B cell (primary cell): Measurements from ENCODE around the gene ISLR. TPM values are rescaled to one million over a fixed set of nuclear protein-coding genes. Genes with fewer than 3 reads are reported as not detected.

Experiments used
- ATAC-seq: fragments of 200-7000 bp; cut with Tn5 transposase; one replicate; pipeline ENCODE4 v1.10.0; 2021; ENCODE audit warnings: low read depth, mild to moderate bottlenecking, moderate number of reproducible peaks, moderate library complexity
- CTCF ChIA-PET: fragments of 350-600 bp; sonication (Branson Sonifier 250); formaldehyde crosslinking; loops from one replicate; lab custom pipeline; 2021; ENCODE audit warnings: antibody characterized with exemption, inconsistent platforms; lab: Charles Lee
- POLR2A ChIA-PET: fragments of 350-600 bp; sonication (Branson Sonifier 250); formaldehyde crosslinking; loops from one replicate; lab custom pipeline; 2021; ENCODE audit warnings: antibody characterized with exemption; lab: Charles Lee
- DNase-seq: peaks from one replicate; pipeline ENCODE4 v3.0.0; 2013
- H2AFZ ChIP-seq: 2 replicates; pipeline ENCODE4 v1.6.1; 2012; ENCODE audit warnings: mild to moderate bottlenecking, low read depth, low read length; ENCODE audit not compliant: insufficient read depth, poor library complexity, severe bottlenecking
- H3K27ac ChIP-seq, 2 donors: 1 replicate in 1 of 2; 2 replicates in 1 of 2; pipeline ENCODE4 v1.5.1; 2012 to 2013; ENCODE audit warnings: low read length in 2 of 2, mild to moderate bottlenecking in 2 of 2, moderate library complexity in 1 of 2
- H3K27me3 ChIP-seq, 4 experiments: fragments of 200-600 bp in 1 of 4; sonication (generic) in 1 of 4; replicated peaks in 1 of 4; 1 replicate in 2 of 4; 2 replicates in 2 of 4; pipeline versions ENCODE4 v1.6.1 to v1.7.0; 2013 to 2016; ENCODE audit warnings: low read length in 3 of 4, mild to moderate bottlenecking in 2 of 4, mixed read lengths in 1 of 4, moderate library complexity in 1 of 4; ENCODE audit not compliant: insufficient read depth in 4 of 4, control insufficient read depth in 3 of 4; ENCODE audit errors: control extremely low read depth in 1 of 4
- H3K36me3 ChIP-seq, 2 experiments: replicated peaks in 1 of 2; 1 replicate in 1 of 2; 2 replicates in 1 of 2; pipeline versions ENCODE4 v1.6.1 to v1.7.1; 2013; ENCODE audit warnings: low read length in 1 of 2; ENCODE audit not compliant: insufficient read depth in 2 of 2, control insufficient read depth in 1 of 2; ENCODE audit errors: control extremely low read depth in 1 of 2, extremely low read depth in 1 of 2
- H3K4me1 ChIP-seq, 2 donors: fragments of 200-600 bp in 1 of 2; sonication (generic) in 1 of 2; 1 replicate in 1 of 2; 2 replicates in 1 of 2; pipeline versions ENCODE4 v1.5.1 to v1.6.1; 2013 to 2017; ENCODE audit warnings: low read length in 2 of 2; ENCODE audit not compliant: control insufficient read depth in 2 of 2, insufficient read depth in 2 of 2
- H3K4me2 ChIP-seq: replicated peaks from 2 replicates; pipeline ENCODE3; 2012; ENCODE audit warnings: mild to moderate bottlenecking, low read depth, low read length; ENCODE audit not compliant: poor library complexity, severe bottlenecking
- H3K4me3 ChIP-seq, 5 experiments: fragments of 200-600 bp in 1 of 5; sonication (generic) in 1 of 5; 1 replicate in 3 of 5; 2 replicates in 2 of 5; pipeline versions ENCODE4 v1.5.1 to v1.7.0; 2011 to 2016; ENCODE audit warnings: low read length in 4 of 5, mild to moderate bottlenecking in 4 of 5, low read depth in 2 of 5, control low read depth in 1 of 5, moderate library complexity in 1 of 5; ENCODE audit not compliant: insufficient read depth in 1 of 5; ENCODE audit errors: control extremely low read depth in 1 of 5, extremely low read depth in 1 of 5
- H3K79me2 ChIP-seq: fragments of 200-600 bp; sonication (generic); one replicate; pipeline ENCODE4 v1.6.0; 2016; ENCODE audit warnings: low read length; ENCODE audit not compliant: control insufficient read depth, insufficient read depth
- H3K9ac ChIP-seq: fragments of 200-600 bp; sonication (generic); 2 replicates; pipeline ENCODE4 v1.6.1; 2017; ENCODE audit warnings: mild to moderate bottlenecking, low read length, moderate library complexity
- H3K9me3 ChIP-seq, 3 donors: one replicate each; pipeline versions ENCODE4 v1.6.1 to v1.7.1; 2013; ENCODE audit warnings: low read length in 2 of 3; ENCODE audit not compliant: control insufficient read depth in 2 of 3, insufficient read depth in 1 of 3; ENCODE audit errors: control extremely low read depth in 1 of 3
- H4K20me1 ChIP-seq: 2 replicates; pipeline ENCODE4 v1.6.0; 2012; ENCODE audit warnings: mild to moderate bottlenecking, low read length; ENCODE audit not compliant: insufficient read depth, control insufficient read depth, poor library complexity, severe bottlenecking
- H3K27ac Mint-ChIP-seq: one replicate; pipeline ENCODE4 v1.8.0; 2021; ENCODE audit warnings: mixed read lengths
- H3K27me3 Mint-ChIP-seq: one replicate; pipeline ENCODE4 v1.8.0; 2021; ENCODE audit warnings: mixed read lengths
- H3K4me1 Mint-ChIP-seq: one replicate; pipeline ENCODE4 v1.8.0; 2021; ENCODE audit warnings: mixed read lengths
- H3K4me3 Mint-ChIP-seq: one replicate; pipeline ENCODE4 v1.8.0; 2021; ENCODE audit warnings: mixed read lengths
- H3K9me3 Mint-ChIP-seq: one replicate; pipeline ENCODE4 v1.8.0; 2022; ENCODE audit warnings: mixed read lengths; ENCODE audit not compliant: insufficient read depth
- EZH2 ChIP-seq: IDR thresholded peaks from 2 replicates; pipeline ENCODE4 v1.6.1; 2012; ENCODE audit warnings: borderline replicate concordance, low read depth, mild to moderate bottlenecking, moderate library complexity, low read length; ENCODE audit not compliant: insufficient read depth, poor library complexity, severe bottlenecking
- WGBS: methylation state at CpG from one replicate; pipeline ENCODE4 v1.1.5; 2013; ENCODE audit warnings: missing lambda C conversion rate; ENCODE audit not compliant: insufficient coverage; 5-methylcytosine and 5-hydroxymethylcytosine counted together
- intact Hi-C: fragments of 100-400 bp; cut with micrococcal nuclease; formaldehyde crosslinking; loops from one replicate; pipeline ENCODE4 v1.10.0; 2022
- polyA plus RNA-seq: library from polyadenylated mRNA; depleted of rRNA; stranded (reverse); fragments of >200 nt; gene quantifications from 2 replicates; pipeline ENCODE4 v1.2.3, GENCODE V29; 2012
- total RNA-seq, 2 donors: library from RNA; stranded (reverse); fragments of 120-200 nt in 1 of 2; gene quantifications; 1 replicate in 1 of 2; 2 replicates in 1 of 2; pipeline versions ENCODE4 v1.2.3 to v1.2.4, GENCODE V29; 2013 to 2022
- TF ChIP-seq, protein P1 (sequence below): fragments of 200-600 bp; IDR thresholded peaks from one replicate; pipeline ENCODE4 v1.8.0; 2022; ENCODE audit warnings: antibody characterized with exemption, mild to moderate bottlenecking

The ISLR gene
- total and polyA plus RNA-seq, 2 donors (not counting 1 experiment from before 2014, with no cell fraction given): not detected

DNA sequence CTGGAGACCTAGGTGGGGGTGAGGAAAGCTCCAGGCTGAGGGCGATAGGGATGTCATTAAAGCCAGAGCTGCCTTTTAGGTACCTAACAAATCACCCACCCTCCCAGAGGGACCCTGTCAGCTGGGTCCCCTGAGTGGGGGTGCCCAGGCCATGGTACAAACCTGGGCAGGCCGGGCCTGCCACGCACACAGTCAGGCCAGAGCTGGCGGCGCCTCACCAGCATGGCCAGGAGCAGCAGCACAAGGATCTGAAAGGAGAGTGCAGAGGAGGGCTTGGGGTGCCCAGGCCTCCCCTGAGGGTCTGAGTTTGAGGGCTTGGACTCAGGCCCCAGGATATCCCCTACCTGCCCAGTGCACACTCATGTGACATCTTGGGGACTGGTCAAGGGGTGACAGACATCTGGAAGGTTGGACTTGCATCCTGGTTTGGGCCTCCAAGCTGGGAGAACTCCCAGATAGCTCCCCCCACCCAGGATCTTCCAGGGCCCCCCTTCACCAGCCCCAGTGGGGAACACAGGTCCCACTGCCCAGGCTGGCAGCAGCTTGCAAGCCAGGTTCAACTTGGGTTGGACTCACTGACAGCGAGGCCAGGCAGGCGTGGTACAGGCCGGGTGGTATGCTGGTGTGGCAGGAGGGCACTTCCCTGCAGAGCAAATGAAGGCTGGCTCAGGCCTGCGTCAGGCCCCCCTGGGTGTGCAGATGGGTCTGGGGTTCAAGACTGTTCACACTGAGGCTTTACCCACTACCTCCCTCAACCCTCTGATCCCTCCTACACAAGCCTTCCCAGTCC is 23.9 kb downstream of the ISLR start:
- Mint-ChIP-seq H3K4me3 (no peak overlapping the region), H3K4me1 (no peaks in the 10 kb centered on the region), H3K9me3 (no peaks in the 10 kb centered on the region), H3K27me3 (peaks cover 10% of the 10 kb centered on the region), H3K27ac (no peak overlapping the region)
- Histone ChIP-seq H3K4me2 (no peak overlapping the region), H3K9me3 (no peaks in the 10 kb centered on the region), H3K4me3 (no peak overlapping the region), H3K4me1 (no peaks in the 10 kb centered on the region), H3K36me3 (no peaks in the 10 kb centered on the region), H3K27ac (no peak overlapping the region), H3K79me2 (no peaks in the 10 kb centered on the region), H4K20me1 (no peaks in the 10 kb centered on the region), H3K9ac (no peak overlapping the region), H2AFZ (no peak overlapping the region), H3K27me3 (peaks cover 0 to 5% (median 0%) of the 10 kb centered on the region in 4 experiments)
- intact Hi-C loops: no loop called here
- no peak for DNase-seq
- WGBS: 95% methylated on average over 4 of the region's 9 CpGs
- POLR2A ChIA-PET: no interaction called here
- CTCF ChIA-PET: no interaction called here
- no peak for TF ChIP-seq EZH2
- TF ChIP-seq, protein P1, sequence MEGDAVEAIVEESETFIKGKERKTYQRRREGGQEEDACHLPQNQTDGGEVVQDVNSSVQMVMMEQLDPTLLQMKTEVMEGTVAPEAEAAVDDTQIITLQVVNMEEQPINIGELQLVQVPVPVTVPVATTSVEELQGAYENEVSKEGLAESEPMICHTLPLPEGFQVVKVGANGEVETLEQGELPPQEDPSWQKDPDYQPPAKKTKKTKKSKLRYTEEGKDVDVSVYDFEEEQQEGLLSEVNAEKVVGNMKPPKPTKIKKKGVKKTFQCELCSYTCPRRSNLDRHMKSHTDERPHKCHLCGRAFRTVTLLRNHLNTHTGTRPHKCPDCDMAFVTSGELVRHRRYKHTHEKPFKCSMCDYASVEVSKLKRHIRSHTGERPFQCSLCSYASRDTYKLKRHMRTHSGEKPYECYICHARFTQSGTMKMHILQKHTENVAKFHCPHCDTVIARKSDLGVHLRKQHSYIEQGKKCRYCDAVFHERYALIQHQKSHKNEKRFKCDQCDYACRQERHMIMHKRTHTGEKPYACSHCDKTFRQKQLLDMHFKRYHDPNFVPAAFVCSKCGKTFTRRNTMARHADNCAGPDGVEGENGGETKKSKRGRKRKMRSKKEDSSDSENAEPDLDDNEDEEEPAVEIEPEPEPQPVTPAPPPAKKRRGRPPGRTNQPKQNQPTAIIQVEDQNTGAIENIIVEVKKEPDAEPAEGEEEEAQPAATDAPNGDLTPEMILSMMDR: no peak
- ATAC-seq: no peak

DNA sequence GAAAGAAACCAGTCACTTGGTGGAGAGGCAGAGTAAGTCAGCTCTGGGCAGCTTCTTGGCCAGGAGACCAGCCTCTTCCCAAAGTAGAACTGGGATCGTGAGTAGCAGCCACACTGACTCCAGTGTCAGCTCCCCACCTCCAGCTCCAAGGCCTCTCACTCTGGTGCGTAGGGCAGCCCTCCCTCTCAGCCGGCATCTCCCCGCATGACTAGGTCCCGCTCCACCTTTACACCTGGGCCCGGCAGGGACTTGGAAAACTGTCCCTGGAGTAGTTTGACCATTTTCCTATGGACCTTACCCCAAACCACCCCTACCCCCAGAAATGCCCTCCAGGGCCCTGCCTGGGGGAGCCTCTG is 25.8 kb downstream of the ISLR start:
- WGBS: 94% methylated on average over 6 of the region's 6 CpGs
- no peaks in the 10 kb centered on the region for H3K4me1 ChIP-seq
- TF ChIP-seq, protein P1: no peak
- no peak for TF ChIP-seq EZH2
- intact Hi-C loops: no loop called here
- H3K27me3 Mint-ChIP-seq: peaks cover 12% of the 10 kb centered on the region
- DNase-seq: no peak
- no peak overlapping the region for H3K4me3 Mint-ChIP-seq
- no peaks in the 10 kb centered on the region for H3K79me2 ChIP-seq
- no peak overlapping the region for H3K27ac ChIP-seq
- no peaks in the 10 kb centered on the region for H3K9me3 Mint-ChIP-seq
- H3K9ac ChIP-seq: no peak overlapping the region
- H3K27ac Mint-ChIP-seq: no peak overlapping the region
- no peaks in the 10 kb centered on the region for H3K4me1 Mint-ChIP-seq
- POLR2A ChIA-PET: no interaction called here
- no peak overlapping the region for H3K4me2 ChIP-seq
- CTCF ChIA-PET: interaction anchor here (1.0 kb wide), 1 partner anchor 8 kb away, joined by 3 read pairs; no protein-coding TSS in a partner anchor
- H3K36me3 ChIP-seq: no peaks in the 10 kb centered on the region
- H2AFZ ChIP-seq: no peak overlapping the region
- no peak for ATAC-seq
- H3K9me3 ChIP-seq: no peaks in the 10 kb centered on the region
- H3K4me3 ChIP-seq: no peak overlapping the region
- peaks cover 0 to 5% (median 0%) of the 10 kb centered on the region in 4 experiments for H3K27me3 ChIP-seq
- H4K20me1 ChIP-seq: no peaks in the 10 kb centered on the region
